Measurements from ENCODE around the gene NUP93.

Gene NUP93

GRCh38 chr16:56859636-56860035 lies 129.7 kb downstream of the NUP93 start:
- Histone ChIP-seq H3K4me3 (ENCODE audit: low read length) (no peak overlapping the region), H3K9me3 (replicated peaks; ENCODE audit: insufficient read depth, low read length) (no peaks in the 10 kb centered on the region), H3K36me3 (replicated peaks; ENCODE audit: insufficient read depth, low read length) (no peaks in the 10 kb centered on the region), H3K4me1 (ENCODE audit: low read length) (peaks cover 40% of the 10 kb centered on the region), H3K9ac (ENCODE audit: low read length) (no peak overlapping the region), H3K9me2 (replicated peaks; ENCODE audit: insufficient read depth, low read length) (no peaks in the 10 kb centered on the region), H4K20me1 (ENCODE audit: insufficient read depth, low read length) (no peaks in the 10 kb centered on the region), H3K4me2 (ENCODE audit: low read depth, low read length) (peak overlapping the region; percentile 33; the same call in 1 of the 2 replicates), H3F3A (ENCODE audit: insufficient read depth, low read length) (peaks cover 33% of the 10 kb centered on the region), H3K27ac (ENCODE audit: low read length) (peak overlapping the region; percentile 95; the same call in 1 of the 2 replicates), H3K27me3 (replicated peaks; ENCODE audit: insufficient read depth, low read length) (no peaks in the 10 kb centered on the region), H3K79me2 (ENCODE audit: low read length) (no peaks in the 10 kb centered on the region), H2AFZ (ENCODE audit: low read length) (no peak overlapping the region)
- TF ChIP-seq EZH2phosphoT487 (IDR thresholded peaks at IDR 0.05; ENCODE audit: low read length) (no peak), CTCF (IDR thresholded peaks at IDR 0.05; ENCODE audit: low read length) (no peak), EZH2 (optimal IDR thresholded peaks at IDR 0.05; ENCODE audit: low read depth, low read length) (no peak)
- DNase-seq = no peak

GRCh38 chr16:56860226-56861020 lies 130.5 kb downstream of the NUP93 start:
- peak; percentile 89 for DNase-seq
- TF ChIP-seq EZH2 (optimal IDR thresholded peaks at IDR 0.05; ENCODE audit: low read depth, low read length) (no peak), EZH2phosphoT487 (IDR thresholded peaks at IDR 0.05; ENCODE audit: low read length) (no peak), CTCF (IDR thresholded peaks at IDR 0.05; ENCODE audit: low read length) (no peak)
- no peaks in the 10 kb centered on the region for H3K9me2 ChIP-seq (replicated peaks; ENCODE audit: insufficient read depth, low read length)
- no peaks in the 10 kb centered on the region for H3K9me3 ChIP-seq (replicated peaks; ENCODE audit: insufficient read depth, low read length)
- H3K27ac ChIP-seq (ENCODE audit: low read length) = peak overlapping the region; percentile 95
- H3K27me3 ChIP-seq (replicated peaks; ENCODE audit: insufficient read depth, low read length) = no peaks in the 10 kb centered on the region
- H3K4me2 ChIP-seq (ENCODE audit: low read depth, low read length) = peak overlapping the region; percentile 43
- H3K4me3 ChIP-seq (ENCODE audit: low read length) = no peak overlapping the region
- H3K9ac ChIP-seq (ENCODE audit: low read length) = peak overlapping the region; percentile 59
- H3K79me2 ChIP-seq (ENCODE audit: low read length) = no peaks in the 10 kb centered on the region
- no peak overlapping the region for H2AFZ ChIP-seq (ENCODE audit: low read length)
- no peaks in the 10 kb centered on the region for H3K36me3 ChIP-seq (replicated peaks; ENCODE audit: insufficient read depth, low read length)
- H3F3A ChIP-seq (ENCODE audit: insufficient read depth, low read length) = peaks cover 33% of the 10 kb centered on the region
- H3K4me1 ChIP-seq (ENCODE audit: low read length) = peaks cover 40% of the 10 kb centered on the region
- H4K20me1 ChIP-seq (ENCODE audit: insufficient read depth, low read length) = no peaks in the 10 kb centered on the region

GRCh38 chr16:56861092-56861610 lies 131.2 kb downstream of the NUP93 start:
- Histone ChIP-seq H3K9me2 (replicated peaks; ENCODE audit: insufficient read depth, low read length) (no peaks in the 10 kb centered on the region), H3K27me3 (replicated peaks; ENCODE audit: insufficient read depth, low read length) (no peaks in the 10 kb centered on the region), H3K4me3 (ENCODE audit: low read length) (no peak overlapping the region), H4K20me1 (ENCODE audit: insufficient read depth, low read length) (no peaks in the 10 kb centered on the region), H2AFZ (ENCODE audit: low read length) (no peak overlapping the region), H3K9ac (ENCODE audit: low read length) (peak overlapping the region; percentile 59), H3F3A (ENCODE audit: insufficient read depth, low read length) (peaks cover 33% of the 10 kb centered on the region), H3K79me2 (ENCODE audit: low read length) (no peaks in the 10 kb centered on the region), H3K9me3 (replicated peaks; ENCODE audit: insufficient read depth, low read length) (no peaks in the 10 kb centered on the region), H3K36me3 (replicated peaks; ENCODE audit: insufficient read depth, low read length) (no peaks in the 10 kb centered on the region), H3K4me2 (ENCODE audit: low read depth, low read length) (peak overlapping the region; percentile 43), H3K27ac (ENCODE audit: low read length) (peak overlapping the region; percentile 95), H3K4me1 (ENCODE audit: low read length) (peaks cover 40% of the 10 kb centered on the region)
- TF ChIP-seq EZH2phosphoT487 (IDR thresholded peaks at IDR 0.05; ENCODE audit: low read length) (no peak), EZH2 (optimal IDR thresholded peaks at IDR 0.05; ENCODE audit: low read depth, low read length) (no peak), CTCF (IDR thresholded peaks at IDR 0.05; ENCODE audit: low read length) (no peak)
- DNase-seq = peak; percentile 18

Data from MM.1S (cell line).